HL-60 (cell line): ENCODE measurements around the gene ACSM2A.
"Not testable (repeated sequence)": the region's sequence is repeated elsewhere in the genome, so short reads cannot be mapped to it uniquely, and the experiment has no call there.

Experiments
- SPI1 ChIP-seq: IDR thresholded peaks from 2 replicates; pipeline ENCODE4 v1.6.1; 2012; ENCODE audit warnings: low read depth, mild to moderate bottlenecking, borderline replicate concordance
- TF ChIP-seq, protein P1 (sequence below): IDR thresholded peaks from one replicate; pipeline ENCODE4 v1.5.1; 2011; ENCODE audit warnings: low read length, control low read depth, inconsistent platforms; ENCODE audit not compliant: insufficient read depth
- TF ChIP-seq, protein P2 (sequence below): IDR thresholded peaks from 2 replicates; pipeline ENCODE4 v1.6.1; 2012; ENCODE audit warnings: low read depth; ENCODE audit not compliant: insufficient replicate concordance

DNA sequence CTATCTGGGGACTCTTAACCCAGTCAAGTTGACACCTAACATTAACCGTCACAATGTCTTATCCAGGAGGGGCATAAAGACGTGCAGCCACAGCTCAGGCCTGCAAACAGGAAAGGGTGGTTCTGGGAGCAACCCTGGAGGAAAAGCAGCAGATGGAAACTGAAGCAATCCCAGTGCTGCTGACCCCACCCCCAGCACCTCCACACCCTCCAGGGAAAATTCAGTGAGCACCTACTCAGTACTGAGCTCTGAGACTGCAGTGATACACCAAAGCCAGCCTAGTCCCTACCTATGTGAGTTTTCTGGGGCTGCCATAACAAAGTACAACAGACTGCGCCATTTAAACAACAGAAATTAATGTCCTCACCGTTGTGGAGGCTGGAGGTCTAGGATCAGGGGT lies 9.5 kb upstream of the ACSM2A start:
- TF ChIP-seq, protein P1, sequence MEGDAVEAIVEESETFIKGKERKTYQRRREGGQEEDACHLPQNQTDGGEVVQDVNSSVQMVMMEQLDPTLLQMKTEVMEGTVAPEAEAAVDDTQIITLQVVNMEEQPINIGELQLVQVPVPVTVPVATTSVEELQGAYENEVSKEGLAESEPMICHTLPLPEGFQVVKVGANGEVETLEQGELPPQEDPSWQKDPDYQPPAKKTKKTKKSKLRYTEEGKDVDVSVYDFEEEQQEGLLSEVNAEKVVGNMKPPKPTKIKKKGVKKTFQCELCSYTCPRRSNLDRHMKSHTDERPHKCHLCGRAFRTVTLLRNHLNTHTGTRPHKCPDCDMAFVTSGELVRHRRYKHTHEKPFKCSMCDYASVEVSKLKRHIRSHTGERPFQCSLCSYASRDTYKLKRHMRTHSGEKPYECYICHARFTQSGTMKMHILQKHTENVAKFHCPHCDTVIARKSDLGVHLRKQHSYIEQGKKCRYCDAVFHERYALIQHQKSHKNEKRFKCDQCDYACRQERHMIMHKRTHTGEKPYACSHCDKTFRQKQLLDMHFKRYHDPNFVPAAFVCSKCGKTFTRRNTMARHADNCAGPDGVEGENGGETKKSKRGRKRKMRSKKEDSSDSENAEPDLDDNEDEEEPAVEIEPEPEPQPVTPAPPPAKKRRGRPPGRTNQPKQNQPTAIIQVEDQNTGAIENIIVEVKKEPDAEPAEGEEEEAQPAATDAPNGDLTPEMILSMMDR, result not testable (repeated sequence)
- TF ChIP-seq, protein P2, sequence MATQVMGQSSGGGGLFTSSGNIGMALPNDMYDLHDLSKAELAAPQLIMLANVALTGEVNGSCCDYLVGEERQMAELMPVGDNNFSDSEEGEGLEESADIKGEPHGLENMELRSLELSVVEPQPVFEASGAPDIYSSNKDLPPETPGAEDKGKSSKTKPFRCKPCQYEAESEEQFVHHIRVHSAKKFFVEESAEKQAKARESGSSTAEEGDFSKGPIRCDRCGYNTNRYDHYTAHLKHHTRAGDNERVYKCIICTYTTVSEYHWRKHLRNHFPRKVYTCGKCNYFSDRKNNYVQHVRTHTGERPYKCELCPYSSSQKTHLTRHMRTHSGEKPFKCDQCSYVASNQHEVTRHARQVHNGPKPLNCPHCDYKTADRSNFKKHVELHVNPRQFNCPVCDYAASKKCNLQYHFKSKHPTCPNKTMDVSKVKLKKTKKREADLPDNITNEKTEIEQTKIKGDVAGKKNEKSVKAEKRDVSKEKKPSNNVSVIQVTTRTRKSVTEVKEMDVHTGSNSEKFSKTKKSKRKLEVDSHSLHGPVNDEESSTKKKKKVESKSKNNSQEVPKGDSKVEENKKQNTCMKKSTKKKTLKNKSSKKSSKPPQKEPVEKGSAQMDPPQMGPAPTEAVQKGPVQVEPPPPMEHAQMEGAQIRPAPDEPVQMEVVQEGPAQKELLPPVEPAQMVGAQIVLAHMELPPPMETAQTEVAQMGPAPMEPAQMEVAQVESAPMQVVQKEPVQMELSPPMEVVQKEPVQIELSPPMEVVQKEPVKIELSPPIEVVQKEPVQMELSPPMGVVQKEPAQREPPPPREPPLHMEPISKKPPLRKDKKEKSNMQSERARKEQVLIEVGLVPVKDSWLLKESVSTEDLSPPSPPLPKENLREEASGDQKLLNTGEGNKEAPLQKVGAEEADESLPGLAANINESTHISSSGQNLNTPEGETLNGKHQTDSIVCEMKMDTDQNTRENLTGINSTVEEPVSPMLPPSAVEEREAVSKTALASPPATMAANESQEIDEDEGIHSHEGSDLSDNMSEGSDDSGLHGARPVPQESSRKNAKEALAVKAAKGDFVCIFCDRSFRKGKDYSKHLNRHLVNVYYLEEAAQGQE, result not testable (repeated sequence)
- not testable (repeated sequence) for TF ChIP-seq SPI1
